H1 (cell line): Measurements from ENCODE around the gene ODAD3. TPM values are rescaled to one million over a fixed set of nuclear protein-coding genes. Genes with fewer than 3 reads are reported as not detected.

Experiments used
- CBX8 ChIP-seq: fragments of 300-800, 300-1000 bp; sonication (generic); IDR thresholded peaks from 2 replicates; pipeline ENCODE4 v1.7.1; 2016; ENCODE audit warnings: low read depth, low read length, borderline replicate concordance
- EGR1 ChIP-seq: IDR thresholded peaks from 2 replicates; pipeline ENCODE4 v1.6.1; 2011; ENCODE audit warnings: low read depth, low read length, borderline replicate concordance
- TEAD4 ChIP-seq: IDR thresholded peaks from 2 replicates; pipeline ENCODE4 v1.6.1; 2012; ENCODE audit warnings: low read depth, low read length, inconsistent platforms, mixed read lengths
- ZNF274 ChIP-seq: IDR thresholded peaks from 2 replicates; pipeline ENCODE4 v1.7.0; 2012; ENCODE audit warnings: low read length, borderline replicate concordance; ENCODE audit errors: extremely low read depth
- polyA plus RNA-seq, 7 experiments: library from polyadenylated mRNA; depleted of rRNA in 3 of 7; stranded (reverse) in 5 of 7; unstranded in 2 of 7; fragments of >200 nt in 5 of 7; fragments of 200-250 nt in 2 of 7; gene quantifications; 1 replicate in 5 of 7; 2 replicates in 1 of 7; 4 replicates in 1 of 7; pipeline versions ENCODE4 v1.2.1 to v1.2.3, GENCODE V29; 2011 to 2013; ENCODE audit warnings: missing spikeins in 2 of 7, mixed read lengths in 2 of 7
- total RNA-seq: library from RNA; stranded (reverse); fragmentation: NEBNext Ultra II Directional; extraction: Animal tissue kit (Norgen Biotek cat#: 25700); gene quantifications from 2 replicates; pipeline ENCODE4 v1.2.1, GENCODE V29; 2021

Gene ODAD3
- total and polyA plus RNA-seq, 2 of the 8 experiments (the other 6 are each of a cell fraction or from before 2014, with no cell fraction given) = 2.1 to 2.2 TPM

DNA sequence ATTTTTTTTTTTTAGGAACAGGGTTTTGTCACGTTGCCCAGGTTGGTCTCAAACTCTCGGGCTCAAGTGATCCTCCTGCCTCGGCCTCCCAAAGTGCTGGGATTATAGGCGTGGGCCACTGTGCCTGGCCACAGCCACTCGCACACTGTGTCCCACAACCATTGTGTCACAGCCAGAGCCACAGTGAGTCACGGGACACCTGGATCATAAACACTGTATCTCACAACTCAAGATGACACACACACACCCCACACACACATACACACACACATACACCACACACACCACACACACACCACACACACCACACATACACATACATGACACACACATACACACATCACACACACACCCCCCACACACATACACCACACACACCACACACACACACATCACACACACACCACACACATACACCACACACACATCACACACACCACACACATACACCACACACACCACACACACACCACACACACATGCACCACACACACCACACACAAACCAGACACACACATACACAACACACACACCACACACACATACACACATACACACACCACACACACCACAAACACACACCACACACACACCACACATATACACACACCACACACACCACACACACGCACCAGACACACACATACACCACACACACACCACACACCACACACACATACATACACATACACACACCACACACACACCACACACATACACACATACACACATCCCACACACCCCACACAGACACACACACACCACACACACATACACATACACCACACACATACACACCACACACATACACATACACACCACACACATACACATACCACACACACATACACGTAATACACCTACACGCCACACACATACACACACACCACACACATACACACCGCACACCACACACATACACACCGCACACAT, 29.7 kb upstream of the ODAD3 start (continued):
- TF ChIP-seq CBX8 (no peak), TEAD4 (no peak), ZNF274 (no peak), EGR1 (no peak)
